Neural cell (in vitro differentiated cells): ENCODE data around the gene ANKRD2.

ENCODE experiments used
- EP300 ChIP-seq: fragments of 450-650 bp; conservative IDR thresholded peaks from 2 replicates; pipeline ENCODE4 v1.6.1; 2014; ENCODE audit warnings: antibody characterized with exemption, mild to moderate bottlenecking, moderate library complexity; ENCODE audit not compliant: poor library complexity, severe bottlenecking
- EZH2 ChIP-seq: fragments of 200-600, 300-800 bp; shearing (Covaris generic), sonication (generic); IDR thresholded peaks from 2 replicates; pipeline ENCODE4 v1.6.1; 2014; ENCODE audit warnings: antibody characterized with exemption, low read length, borderline replicate concordance, mild to moderate bottlenecking; ENCODE audit not compliant: insufficient read depth, poor library complexity, severe bottlenecking
- MXI1 ChIP-seq: fragments of 450-650 bp; conservative IDR thresholded peaks from 2 replicates; pipeline ENCODE4 v1.6.1; 2014; ENCODE audit warnings: antibody characterized with exemption, mild to moderate bottlenecking; ENCODE audit not compliant: poor library complexity, severe bottlenecking
- POLR2AphosphoS5 ChIP-seq: IDR thresholded peaks from 2 replicates; pipeline ENCODE4 v1.6.1; 2012
- TF ChIP-seq, protein P1 (sequence below): fragments of 450-650 bp; IDR thresholded peaks from 2 replicates; pipeline ENCODE4 v1.5.1; 2014; ENCODE audit warnings: antibody characterized with exemption, mild to moderate bottlenecking, moderate library complexity; ENCODE audit not compliant: poor library complexity, severe bottlenecking

GRCh38 chr10:97567891-97568290, 4.7 kb upstream of the ANKRD2 start:
- TF ChIP-seq, protein P1, sequence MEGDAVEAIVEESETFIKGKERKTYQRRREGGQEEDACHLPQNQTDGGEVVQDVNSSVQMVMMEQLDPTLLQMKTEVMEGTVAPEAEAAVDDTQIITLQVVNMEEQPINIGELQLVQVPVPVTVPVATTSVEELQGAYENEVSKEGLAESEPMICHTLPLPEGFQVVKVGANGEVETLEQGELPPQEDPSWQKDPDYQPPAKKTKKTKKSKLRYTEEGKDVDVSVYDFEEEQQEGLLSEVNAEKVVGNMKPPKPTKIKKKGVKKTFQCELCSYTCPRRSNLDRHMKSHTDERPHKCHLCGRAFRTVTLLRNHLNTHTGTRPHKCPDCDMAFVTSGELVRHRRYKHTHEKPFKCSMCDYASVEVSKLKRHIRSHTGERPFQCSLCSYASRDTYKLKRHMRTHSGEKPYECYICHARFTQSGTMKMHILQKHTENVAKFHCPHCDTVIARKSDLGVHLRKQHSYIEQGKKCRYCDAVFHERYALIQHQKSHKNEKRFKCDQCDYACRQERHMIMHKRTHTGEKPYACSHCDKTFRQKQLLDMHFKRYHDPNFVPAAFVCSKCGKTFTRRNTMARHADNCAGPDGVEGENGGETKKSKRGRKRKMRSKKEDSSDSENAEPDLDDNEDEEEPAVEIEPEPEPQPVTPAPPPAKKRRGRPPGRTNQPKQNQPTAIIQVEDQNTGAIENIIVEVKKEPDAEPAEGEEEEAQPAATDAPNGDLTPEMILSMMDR, result no peak
- TF ChIP-seq EZH2 (no peak), POLR2AphosphoS5 (no peak), EP300 (no peak), MXI1 (no peak)
